Astrocyte (in vitro differentiated cells and primary cell): Measurements from ENCODE around the gene RGS14.

Experiments
- CTCF ChIP-seq: IDR thresholded peaks from 2 replicates; pipeline ENCODE4 v1.5.1; 2011; ENCODE audit warnings: low read depth, mild to moderate bottlenecking, inconsistent platforms, low read length, moderate library complexity; ENCODE audit not compliant: insufficient read depth
- EZH2 ChIP-seq: IDR thresholded peaks from 2 replicates; pipeline ENCODE4 v1.6.1; 2012; ENCODE audit warnings: mild to moderate bottlenecking, low read length, inconsistent platforms; ENCODE audit not compliant: insufficient read depth

DNA sequence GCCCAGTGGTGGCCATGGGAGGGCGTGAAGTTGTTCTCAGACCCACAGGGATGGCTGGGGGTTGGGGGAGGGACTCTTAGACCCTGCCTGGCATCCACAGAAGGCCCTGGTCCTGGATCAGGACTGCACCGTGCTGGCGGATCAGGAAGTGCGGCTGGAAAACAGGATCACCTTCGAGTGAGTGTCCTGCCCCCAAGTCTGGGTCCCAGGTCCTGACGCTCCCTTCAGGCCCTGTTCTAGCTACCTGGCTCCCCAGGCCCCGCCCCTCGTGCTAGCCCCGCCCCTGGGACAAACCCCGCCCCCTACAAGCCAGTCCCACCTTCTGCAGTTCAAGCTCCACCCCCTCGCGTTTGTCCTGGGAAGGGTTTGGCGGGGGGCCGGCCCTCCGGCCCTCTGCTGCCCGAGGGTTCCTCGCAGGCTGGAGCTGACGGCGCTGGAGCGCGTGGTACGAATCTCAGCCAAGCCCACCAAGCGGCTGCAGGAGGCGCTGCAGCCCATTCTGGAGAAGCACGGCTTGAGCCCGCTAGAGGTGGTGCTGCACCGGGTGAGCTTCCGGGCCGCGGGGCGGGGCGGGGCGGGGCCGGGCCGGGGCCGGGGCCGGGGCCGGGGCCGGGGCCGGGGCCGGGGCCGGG is 12.9 kb downstream of the RGS14 start:
- peak; percentile 22 for TF ChIP-seq CTCF
- no peak for TF ChIP-seq EZH2
